Trophoblast cell (in vitro differentiated cells and primary cell): Measurements from ENCODE around the gene CYB5R3.
"Not testable (repeated sequence)": the region's sequence is repeated elsewhere in the genome, so short reads cannot be mapped to it uniquely, and the experiment has no call there.

Experiments used
- DNase-seq, 2 donors: peaks; one replicate each; pipeline ENCODE4 v3.0.0-alpha.2; 2016
- H2AFZ ChIP-seq: 2 replicates; pipeline ENCODE4 v1.6.1; 2013; ENCODE audit warnings: low read length, moderate library complexity, mild to moderate bottlenecking; ENCODE audit not compliant: insufficient read depth, poor library complexity
- H2AK5ac ChIP-seq: 2 replicates; pipeline ENCODE4 v1.6.1; 2013; ENCODE audit warnings: mild to moderate bottlenecking, low read length
- H2BK120ac ChIP-seq: 2 replicates; pipeline ENCODE4 v1.6.1; 2013; ENCODE audit warnings: low read length, mild to moderate bottlenecking, moderate library complexity; ENCODE audit not compliant: insufficient read depth, poor library complexity
- H2BK12ac ChIP-seq: 2 replicates; pipeline ENCODE4 v1.6.1; 2013; ENCODE audit warnings: mild to moderate bottlenecking, low read length, moderate library complexity
- H2BK5ac ChIP-seq: 2 replicates; pipeline ENCODE4 v1.6.1; 2013; ENCODE audit warnings: low read length, low read depth, moderate library complexity, mild to moderate bottlenecking; ENCODE audit not compliant: poor library complexity
- H3K14ac ChIP-seq: 2 replicates; pipeline ENCODE4 v1.6.1; 2013; ENCODE audit warnings: mild to moderate bottlenecking, low read length
- H3K18ac ChIP-seq: 2 replicates; pipeline ENCODE4 v1.6.1; 2013; ENCODE audit warnings: mild to moderate bottlenecking, low read length
- H3K23ac ChIP-seq: 2 replicates; pipeline ENCODE4 v1.6.1; 2013; ENCODE audit warnings: low read length
- H3K27ac ChIP-seq: 2 replicates; pipeline ENCODE4 v1.5.1; 2013; ENCODE audit warnings: low read depth, mild to moderate bottlenecking, inconsistent platforms, low read length, moderate library complexity
- H3K27me3 ChIP-seq: 2 replicates; pipeline ENCODE4 v1.6.1; 2013; ENCODE audit warnings: inconsistent platforms, mild to moderate bottlenecking, low read length, moderate library complexity; ENCODE audit not compliant: insufficient read depth
- H3K36me3 ChIP-seq, 2 experiments: 1 replicate in 1 of 2; 2 replicates in 1 of 2; pipeline ENCODE4 v1.6.1; 2013; ENCODE audit warnings: low read length in 2 of 2, mild to moderate bottlenecking in 2 of 2, moderate library complexity in 1 of 2; ENCODE audit not compliant: insufficient read depth in 2 of 2, control insufficient read depth in 1 of 2
- H3K4ac ChIP-seq: 2 replicates; pipeline ENCODE4 v1.6.1; 2013; ENCODE audit warnings: low read depth, mild to moderate bottlenecking, low read length, moderate library complexity
- H3K4me1 ChIP-seq, 2 experiments: 1 replicate in 1 of 2; 2 replicates in 1 of 2; pipeline ENCODE4 v1.6.1; 2013; ENCODE audit warnings: low read length in 2 of 2, mild to moderate bottlenecking in 2 of 2, moderate library complexity in 1 of 2; ENCODE audit not compliant: insufficient read depth in 2 of 2, control insufficient read depth in 1 of 2
- H3K4me2 ChIP-seq: 2 replicates; pipeline ENCODE4 v1.6.1; 2013; ENCODE audit warnings: inconsistent platforms, mild to moderate bottlenecking, low read length, moderate library complexity
- H3K4me3 ChIP-seq: 2 replicates; pipeline ENCODE4 v1.5.1; 2013; ENCODE audit warnings: mild to moderate bottlenecking, low read depth, low read length, inconsistent platforms
- H3K79me1 ChIP-seq: one replicate; pipeline ENCODE4 v1.6.1; 2013; ENCODE audit warnings: low read length
- H3K79me2 ChIP-seq: 2 replicates; pipeline ENCODE4 v1.6.1; 2013; ENCODE audit warnings: low read length, mild to moderate bottlenecking; ENCODE audit not compliant: control insufficient read depth, insufficient read depth, poor library complexity
- H3K9ac ChIP-seq: 2 replicates; pipeline ENCODE4 v1.6.1; 2013; ENCODE audit warnings: mild to moderate bottlenecking, low read length
- H3K9me3 ChIP-seq: 2 replicates; pipeline ENCODE4 v1.6.1; 2013; ENCODE audit warnings: low read depth, mild to moderate bottlenecking, control low read depth, inconsistent platforms, low read length; ENCODE audit not compliant: insufficient read depth
- H4K12ac ChIP-seq: 2 replicates; pipeline ENCODE4 v1.6.1; 2013; ENCODE audit warnings: low read depth, mild to moderate bottlenecking, low read length, moderate library complexity
- H4K8ac ChIP-seq: 2 replicates; pipeline ENCODE4 v1.6.1; 2013; ENCODE audit warnings: low read depth, mild to moderate bottlenecking, low read length, moderate library complexity
- H4K91ac ChIP-seq: one replicate; pipeline ENCODE4 v1.6.1; 2013; ENCODE audit warnings: low read depth, mild to moderate bottlenecking, low read length, moderate library complexity
- whole genome bisulfite sequencing: extraction: QIAGEN DNeasy Blood & Tissue Kit; methylation state at CpG from one replicate; pipeline ENCODE4 v1.1.7; 2013; ENCODE audit warnings: missing lambda C conversion rate; ENCODE audit not compliant: insufficient read length, insufficient coverage; ENCODE audit errors: extremely low coverage; 5-methylcytosine and 5-hydroxymethylcytosine counted together

CYB5R3 gene

GRCh38 chr22:42582987-42583386 is 66.2 kb downstream of the CYB5R3 start:
- Histone ChIP-seq H3K9ac (no peak overlapping the region), H2AK5ac (no peak overlapping the region), H3K79me1 (peaks cover 4% of the 10 kb centered on the region), H2BK120ac (no peak overlapping the region), H3K79me2 (peaks cover 3% of the 10 kb centered on the region), H3K4ac (no peak overlapping the region), H3K18ac (no peak overlapping the region), H2AFZ (no peak overlapping the region), H3K9me3 (no peaks in the 10 kb centered on the region), H3K27ac (no peak overlapping the region), H4K12ac (no peak overlapping the region), H3K27me3 (no peaks in the 10 kb centered on the region), H4K91ac (no peak overlapping the region), H3K4me1 (peaks cover 0 to 6% of the 10 kb centered on the region in 2 experiments), H2BK12ac (no peak overlapping the region), H3K23ac (no peak overlapping the region), H3K4me3 (no peak overlapping the region), H2BK5ac (no peak overlapping the region), H3K4me2 (no peak overlapping the region), H3K14ac (no peak overlapping the region), H3K36me3 (peaks cover 48 to 55% of the 10 kb centered on the region in 2 experiments), H4K8ac (no peak overlapping the region)
- DNase-seq: no peak
- no CpG with 5 or more reads among the region's 1 CpG for WGBS

GRCh38 chr22:42581762-42582716 is 67.2 kb downstream of the CYB5R3 start:
- H3K14ac ChIP-seq: peak overlapping the region; percentile 95
- H3K23ac ChIP-seq: no peak overlapping the region
- H2BK12ac ChIP-seq: peak overlapping the region; percentile 6
- peak overlapping the region; percentile 76 for H3K27ac ChIP-seq
- no CpG with 5 or more reads among the region's 64 CpGs for WGBS
- peaks cover 4% of the 10 kb centered on the region for H3K79me1 ChIP-seq
- no peak overlapping the region for H2AK5ac ChIP-seq
- H3K9ac ChIP-seq: peak overlapping the region; percentile 85
- peak overlapping the region; percentile 96 for H3K4me3 ChIP-seq
- H3K9me3 ChIP-seq: no peaks in the 10 kb centered on the region
- peaks cover 3% of the 10 kb centered on the region for H3K79me2 ChIP-seq
- H3K4me1 ChIP-seq: peaks cover 0 to 6% of the 10 kb centered on the region in 2 experiments
- DNase-seq: peak; percentile 48 to 61
- H4K12ac ChIP-seq: peak overlapping the region; percentile 94
- H3K36me3 ChIP-seq: peaks cover 52 to 56% of the 10 kb centered on the region in 2 experiments
- H3K27me3 ChIP-seq: no peaks in the 10 kb centered on the region
- peak overlapping the region; percentile 98 for H4K8ac ChIP-seq
- peak overlapping the region; percentile 58 for H2BK5ac ChIP-seq
- peak overlapping the region; percentile 74 for H3K4ac ChIP-seq
- peak overlapping the region; percentile 91 for H4K91ac ChIP-seq
- H3K4me2 ChIP-seq: peak overlapping the region; percentile 71
- peak overlapping the region; percentile 85 for H2BK120ac ChIP-seq
- H3K18ac ChIP-seq: peak overlapping the region; percentile 90
- H2AFZ ChIP-seq: peak overlapping the region; percentile 23

GRCh38 chr22:42581194-42581761 is 67.9 kb downstream of the CYB5R3 start:
- peaks cover 54% of the 10 kb centered on the region in 2 experiments for H3K36me3 ChIP-seq
- H3K9me3 ChIP-seq, H2AK5ac ChIP-seq, H3K9ac ChIP-seq, H2BK12ac ChIP-seq, H3K4me1 ChIP-seq, H3K23ac ChIP-seq, H3K79me1 ChIP-seq, H3K79me2 ChIP-seq, H2BK120ac ChIP-seq, DNase-seq, H3K18ac ChIP-seq, H3K27me3 ChIP-seq: not testable (repeated sequence)
- peak overlapping the region; percentile 74 for H3K4ac ChIP-seq
- H2BK5ac ChIP-seq: peak overlapping the region; percentile 58
- H3K27ac ChIP-seq: peak overlapping the region; percentile 76
- H2AFZ ChIP-seq: peak overlapping the region; percentile 23
- WGBS: no CpG with 5 or more reads among the region's 22 CpGs
- peak overlapping the region; percentile 91 for H4K91ac ChIP-seq
- peak overlapping the region; percentile 94 for H4K12ac ChIP-seq
- peak overlapping the region; percentile 62 for H3K4me2 ChIP-seq
- H3K14ac ChIP-seq: peak overlapping the region; percentile 95
- H3K4me3 ChIP-seq: peak overlapping the region; percentile 96
- H4K8ac ChIP-seq: peak overlapping the region; percentile 98

- not testable (repeated sequence) for H3K4me3 ChIP-seq, H2BK5ac ChIP-seq, H2AK5ac ChIP-seq, H3K27ac ChIP-seq, H4K12ac ChIP-seq, H3K27me3 ChIP-seq, H2AFZ ChIP-seq, H3K23ac ChIP-seq, DNase-seq, H3K4me2 ChIP-seq, H3K18ac ChIP-seq, H3K9ac ChIP-seq, H3K14ac ChIP-seq, H4K8ac ChIP-seq, H3K4ac ChIP-seq, H2BK12ac ChIP-seq, H3K4me1 ChIP-seq, H4K91ac ChIP-seq, H2BK120ac ChIP-seq, H3K9me3 ChIP-seq, H3K79me1 ChIP-seq, H3K79me2 ChIP-seq
- no CpG with 5 or more reads among the region's 4 CpGs for WGBS
- H3K36me3 ChIP-seq: peaks cover 48 to 51% of the 10 kb centered on the region in 2 experiments
Measured at GRCh38 chr22:42580040-42580439, 69.2 kb downstream of the CYB5R3 start.
